Tibial nerve (tissue), 3 donors: ENCODE measurements around the gene OR7G3.

ENCODE experiments used
- CTCF ChIP-seq, 5 experiments: fragments of 200-600 bp in 3 of 5; fragments of 450-650 bp in 2 of 5; sonication (generic) in 3 of 5; IDR thresholded peaks; one replicate each; pipeline ENCODE4 v1.5.1; 2016 to 2019; ENCODE audit warnings: antibody characterized with exemption in 5 of 5, mild to moderate bottlenecking in 3 of 5, moderate library complexity in 2 of 5
- POLR2A ChIP-seq, 2 donors: fragments of 450-650 bp; IDR thresholded peaks; one replicate each; pipeline ENCODE4 v1.6.1; 2017; ENCODE audit warnings: antibody characterized with exemption in 2 of 2, mild to moderate bottlenecking in 2 of 2, moderate library complexity in 2 of 2

- TF ChIP-seq CTCF (IDR thresholded peaks at IDR 0.05), result no peak
- TF ChIP-seq POLR2A (IDR thresholded peaks at IDR 0.05), result no peak
These were observed 34.7 kb upstream of the OR7G3 start for GRCh38 chr19:9161427-9161826.
